Stimulated activated CD8-positive, alpha-beta memory T cell treated with anti-CD3 and anti-CD28 coated beads, Interleukin-15, amount 100 ng/mL, for 48 hours (primary cell): ENCODE results near the gene FETUB.
"Not testable (repeated sequence)": the region's sequence is repeated elsewhere in the genome, so short reads cannot be mapped to it uniquely, and the experiment has no call there.

Experiments
- DNase-seq, 2 donors: peaks; one replicate each; pipeline ENCODE4 v3.0.0-alpha.2; 2020; ENCODE audit warnings: low read depth in 2 of 2

FETUB gene

GRCh38 chr3:186671051-186671450 is 30.9 kb downstream of the FETUB start:
- no peak for DNase-seq

DNA sequence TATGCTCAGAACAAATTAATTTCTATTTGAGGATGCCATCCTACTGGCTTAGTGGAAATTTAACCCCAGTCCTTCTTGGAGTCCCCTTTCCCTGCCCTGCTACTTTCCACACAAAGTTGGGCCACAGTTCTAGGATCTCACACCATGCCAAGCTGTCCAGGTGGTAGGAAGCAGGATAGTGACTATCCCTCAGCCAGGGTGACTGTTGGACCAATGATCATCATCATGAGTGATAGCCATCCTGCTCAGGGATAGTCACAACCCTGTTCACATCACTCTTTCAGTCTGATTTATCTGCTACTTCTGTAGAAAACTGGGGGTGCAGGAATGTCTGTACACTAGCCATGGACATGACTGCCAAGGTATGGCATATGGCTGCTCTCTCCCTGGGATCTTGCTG is 38.4 kb downstream of the FETUB start:
- no peak for DNase-seq

- DNase-seq: no peak
Observed at GRCh38 chr3:186679151-186679550, 39.0 kb downstream of the FETUB start.

DNA sequence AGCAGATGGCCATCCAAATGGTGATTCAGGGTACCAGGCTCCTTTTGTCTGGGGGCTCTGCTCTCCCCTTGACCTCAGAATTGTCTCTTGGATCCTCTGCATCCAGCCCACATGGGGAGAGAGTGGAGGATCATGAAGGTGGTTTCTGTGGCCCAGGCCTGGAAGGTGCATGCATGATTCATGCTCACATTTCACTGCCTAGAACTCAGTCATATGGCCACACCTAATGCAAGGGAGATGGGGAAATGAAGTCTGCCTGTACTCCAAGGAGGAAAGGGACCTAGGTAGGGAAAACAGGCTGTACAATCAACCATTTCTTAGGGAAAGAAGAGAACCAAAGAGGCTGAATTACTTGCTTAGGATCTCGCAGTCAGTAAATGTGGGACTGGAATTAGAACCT is 40.7 kb downstream of the FETUB start:
- no peak for DNase-seq

DNA sequence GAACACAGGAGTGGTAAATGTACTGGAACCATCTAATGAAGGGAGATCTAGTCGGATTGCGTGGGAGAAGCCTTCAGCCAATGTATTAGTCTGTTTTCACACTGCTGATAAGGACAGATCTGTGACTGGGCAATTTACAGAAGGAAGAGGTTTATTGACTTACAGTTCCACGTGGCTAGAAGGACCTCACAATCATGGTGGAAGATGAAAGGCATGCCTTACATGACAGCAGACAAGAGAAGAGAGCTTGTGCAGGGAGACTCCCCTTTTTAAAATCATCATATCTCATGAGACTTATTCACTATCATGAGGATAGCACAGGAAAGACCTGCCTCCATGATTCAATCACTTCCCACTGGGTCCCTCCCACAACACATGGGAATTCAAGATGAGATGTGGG is 42.6 kb downstream of the FETUB start:
- DNase-seq: no peak

DNA sequence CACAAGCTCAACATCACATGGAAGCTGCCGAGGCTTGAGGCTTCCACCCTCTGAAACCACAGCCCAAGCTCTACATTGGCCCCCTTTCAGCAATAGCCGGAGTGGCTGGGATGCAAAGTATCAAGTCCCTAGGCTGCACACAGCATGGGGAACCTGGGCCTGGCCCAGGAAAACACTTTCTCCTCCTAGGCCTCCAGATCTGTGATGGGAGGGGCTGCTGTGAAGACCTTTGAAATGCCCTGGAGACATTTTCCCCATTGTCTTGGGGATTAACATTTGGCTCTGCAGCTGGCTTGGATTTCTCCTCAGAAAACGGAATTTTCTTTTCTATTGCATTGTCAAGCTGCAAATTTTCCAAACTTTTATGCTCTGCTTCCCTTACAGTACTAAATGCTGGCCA is 43.8 kb downstream of the FETUB start:
- DNase-seq: no peak

DNA sequence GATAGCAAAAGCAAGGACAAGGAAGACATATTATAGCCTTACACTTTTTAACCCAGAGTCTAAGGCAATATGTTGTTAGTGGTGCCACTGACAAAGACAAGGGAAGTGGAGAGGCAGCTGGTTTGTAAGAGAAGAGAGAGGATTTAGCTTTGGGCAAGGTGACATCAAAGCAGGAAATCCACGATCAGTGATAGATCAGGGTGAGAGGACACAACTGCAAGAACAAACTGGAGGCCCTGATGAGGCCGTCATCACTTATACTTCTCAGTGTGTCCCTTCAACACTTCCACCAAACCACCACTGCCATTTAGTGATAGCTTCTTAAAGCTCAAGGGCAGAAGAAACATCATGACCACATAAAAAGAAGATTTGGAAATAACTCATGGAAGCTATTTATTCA is 46.3 kb downstream of the FETUB start:
- DNase-seq: not testable (repeated sequence)

GRCh38 chr3:186687120-186687651 is 47.0 kb downstream of the FETUB start:
- DNase-seq: no peak

DNA sequence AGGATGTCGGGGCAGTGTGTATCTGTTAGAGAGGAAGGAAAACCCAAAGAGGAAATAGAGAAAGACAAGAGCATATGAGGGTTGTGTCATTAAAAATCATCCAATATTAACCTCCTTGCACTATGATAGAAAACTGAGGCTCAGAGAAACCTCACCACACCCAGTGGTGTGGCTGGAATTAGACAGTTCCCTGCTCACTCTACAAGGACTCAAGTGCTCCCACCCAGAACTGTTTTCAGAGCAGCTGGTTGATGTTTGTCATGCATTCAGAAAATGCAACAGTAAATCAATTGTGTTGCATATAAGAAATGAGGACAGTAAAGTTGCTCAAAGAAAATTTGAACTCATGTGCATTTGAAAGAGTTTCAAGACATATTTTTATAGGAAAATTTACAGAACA is 50.1 kb downstream of the FETUB start:
- not testable (repeated sequence) for DNase-seq

DNA sequence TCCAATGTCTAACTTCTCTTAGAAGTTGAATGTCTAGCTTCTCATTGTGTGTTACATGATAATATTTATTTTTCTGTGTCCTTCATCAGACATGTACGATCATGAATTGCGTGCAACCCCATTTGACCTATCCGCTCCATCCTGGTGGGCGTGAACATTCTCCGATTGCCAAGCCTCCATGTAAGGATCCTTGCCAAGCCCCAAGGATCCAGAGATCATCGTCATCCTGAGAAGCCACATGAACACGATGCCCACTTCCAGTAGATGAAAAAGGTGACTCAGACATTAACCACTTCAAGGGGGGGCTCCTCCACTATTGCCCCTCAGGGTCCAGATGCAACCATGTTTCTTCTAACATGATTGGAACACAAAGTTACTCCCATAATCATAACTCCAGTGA is 51.5 kb downstream of the FETUB start:
- DNase-seq: no peak

DNA sequence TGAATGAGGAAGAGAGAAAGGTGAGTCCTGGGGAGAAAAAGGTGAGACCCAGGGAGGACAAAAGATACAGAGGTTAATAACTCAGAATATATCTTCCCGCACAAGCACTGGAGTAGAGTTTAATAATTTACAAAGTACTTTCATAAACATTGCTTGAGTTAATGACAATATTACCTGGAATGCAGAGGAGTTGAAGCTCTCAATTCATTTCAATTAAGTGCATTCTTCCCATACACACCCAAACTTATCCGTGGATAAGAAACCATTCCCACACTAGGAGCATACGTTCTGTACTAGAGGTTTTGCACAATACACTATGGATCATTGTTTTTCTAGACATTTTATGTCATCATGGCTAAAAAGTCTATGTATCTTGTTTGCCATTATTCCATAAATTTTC is 53.6 kb downstream of the FETUB start:
- DNase-seq: no peak

DNA sequence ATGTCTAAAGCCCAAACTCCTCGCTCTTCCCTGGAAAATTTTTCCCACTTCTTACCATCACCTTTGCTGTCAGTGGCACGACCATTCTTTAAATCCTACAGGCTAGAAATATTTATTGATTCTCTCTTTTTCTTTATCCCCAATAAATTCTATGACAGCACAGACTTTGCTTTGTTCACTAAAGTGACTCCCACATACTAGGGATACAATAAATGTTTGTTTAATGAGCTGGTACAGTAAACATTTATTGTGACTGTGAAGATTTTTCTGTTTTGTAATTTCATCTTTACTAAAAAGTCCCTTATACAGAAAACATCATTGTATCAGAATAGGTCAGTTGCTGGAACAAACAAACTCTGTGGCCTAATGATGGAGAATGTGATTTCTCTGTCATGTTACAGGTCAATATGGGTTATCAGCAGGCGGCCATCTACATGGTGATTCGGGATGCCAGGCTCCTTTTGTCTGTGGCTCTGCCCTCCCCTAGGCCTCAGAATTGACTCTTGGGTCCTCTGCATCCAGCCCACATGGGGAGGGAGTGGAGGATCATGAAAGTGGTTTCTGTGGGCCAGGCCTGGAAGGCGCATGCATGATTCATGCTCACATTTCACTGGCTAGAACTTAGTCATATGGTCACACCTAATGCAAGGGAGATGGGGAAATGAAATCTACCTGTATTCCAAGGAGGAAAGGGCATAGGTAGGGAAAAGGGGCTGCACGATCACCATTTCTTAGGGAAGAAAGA is 54.3 kb downstream of the FETUB start:
- DNase-seq: no peak

- DNase-seq: no peak
Observed at GRCh38 chr3:186696522-186696921, 56.3 kb downstream of the FETUB start.

DNA sequence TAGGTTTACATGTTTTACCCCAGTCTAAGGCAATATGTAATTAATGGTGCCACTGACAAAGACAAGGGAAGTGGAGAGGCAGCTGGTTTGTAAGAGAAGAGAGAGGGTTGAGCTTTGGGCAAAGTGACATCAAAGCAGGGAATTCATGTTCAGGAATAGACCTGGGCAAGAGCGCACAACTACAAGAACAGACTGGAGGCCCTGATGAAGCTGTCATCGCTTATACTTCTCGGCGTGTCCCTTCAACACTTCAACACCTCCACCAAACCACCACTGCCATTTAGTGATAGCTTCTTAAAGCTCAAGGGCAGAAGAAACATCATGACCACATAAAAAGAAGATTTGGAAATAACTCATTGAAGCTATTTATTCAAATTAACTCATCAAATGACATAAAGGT is 57.3 kb downstream of the FETUB start:
- no peak for DNase-seq

- no peak for DNase-seq
Observed at GRCh38 chr3:186700267-186700666, 60.1 kb downstream of the FETUB start.

GRCh38 chr3:186702451-186702850 is 62.3 kb downstream of the FETUB start:
- DNase-seq: not testable (repeated sequence)
